Esophagus (tissue), 2 donors: ENCODE measurements around the gene NDUFAF3. TPM values are rescaled to one million over a fixed set of nuclear protein-coding genes. Genes with fewer than 3 reads are reported as not detected.
A peak's percentile ranks its signal among the peaks of the same experiment; 100 is the strongest.
"Not testable (repeated sequence)": the region's sequence is repeated elsewhere in the genome, so short reads cannot be mapped to it uniquely, and the experiment has no call there.

Source experiments
- H3K27ac ChIP-seq, 2 donors: one replicate each; pipeline ENCODE4 v1.5.1; 2013; ENCODE audit warnings: low read depth in 2 of 2, mild to moderate bottlenecking in 2 of 2, inconsistent platforms in 1 of 2, low read length in 1 of 2, moderate library complexity in 1 of 2
- H3K27me3 ChIP-seq, 2 donors: one replicate each; pipeline ENCODE4 v1.6.1; 2013; ENCODE audit warnings: low read length in 2 of 2, control low read depth in 1 of 2, mild to moderate bottlenecking in 1 of 2; ENCODE audit not compliant: insufficient read depth in 2 of 2, control insufficient read depth in 1 of 2
- H3K36me3 ChIP-seq, 2 donors: one replicate each; pipeline ENCODE4 v1.6.1; 2013; ENCODE audit warnings: low read length in 1 of 2; ENCODE audit not compliant: control insufficient read depth in 2 of 2, insufficient read depth in 2 of 2
- H3K4me1 ChIP-seq, 2 donors: one replicate each; pipeline ENCODE4 v1.6.1; 2013; ENCODE audit warnings: low read length in 1 of 2; ENCODE audit not compliant: control insufficient read depth in 2 of 2, insufficient read depth in 2 of 2
- H3K4me3 ChIP-seq, 2 donors: one replicate each; pipeline ENCODE4 v1.5.1; 2013; ENCODE audit warnings: low read length in 2 of 2, mild to moderate bottlenecking in 2 of 2, low read depth in 1 of 2, moderate library complexity in 1 of 2
- H3K9me3 ChIP-seq, 2 donors: one replicate each; pipeline ENCODE4 v1.6.1; 2013; ENCODE audit warnings: mild to moderate bottlenecking in 2 of 2, low read depth in 1 of 2, low read length in 1 of 2, moderate library complexity in 1 of 2; ENCODE audit not compliant: control insufficient read depth in 2 of 2, insufficient read depth in 1 of 2
- WGBS, 2 donors: extraction: QIAGEN DNeasy Blood & Tissue Kit; methylation state at CpG; one replicate each; pipeline ENCODE4 v1.1.7; 2013; 5-methylcytosine and 5-hydroxymethylcytosine counted together
- polyA plus RNA-seq, 2 donors: library from polyadenylated mRNA; stranded (reverse); fragments of 200-250 nt; gene quantifications; one replicate each; pipeline ENCODE4 v1.2.3, GENCODE V29; 2013
- donor health status: healthy with polysubstance abuse.
- donor health status: Bipolar disorder and iron deficiency.

Gene NDUFAF3
- polyA plus RNA-seq, 2 donors: 65.1 to 65.7 TPM

DNA sequence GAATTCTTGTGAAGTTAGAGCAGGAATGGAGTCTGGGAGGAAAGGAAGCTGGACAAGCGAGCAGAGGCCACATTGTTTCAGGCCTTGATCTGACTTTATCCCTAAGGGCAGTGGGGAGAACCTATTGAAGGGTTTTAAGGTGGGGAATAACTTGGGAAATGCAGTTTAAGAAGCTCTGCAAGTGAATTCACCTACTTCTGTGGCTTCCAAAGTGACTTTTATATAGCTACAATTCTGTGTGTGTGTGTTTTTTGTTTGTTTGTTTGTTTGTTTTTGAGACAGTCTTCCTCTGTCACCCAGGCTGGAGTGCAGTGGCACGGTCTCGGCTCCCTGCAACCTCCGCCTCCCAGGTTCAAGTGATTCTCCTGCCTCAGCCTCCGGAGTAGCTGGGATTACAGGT lies 13.3 kb upstream of the NDUFAF3 start:
- peaks cover 0 to 28% of the 10 kb centered on the region in 2 donors for H3K4me1 ChIP-seq
- H3K27me3 ChIP-seq, H3K4me3 ChIP-seq, H3K9me3 ChIP-seq: not testable (repeated sequence)
- WGBS, 2 donors: 78 to 84% methylated on average over 5 of the region's 5 CpGs
- H3K36me3 ChIP-seq: peaks cover 8 to 10% of the 10 kb centered on the region in 2 donors
- peak overlapping the region; percentile 97 to 99 for H3K27ac ChIP-seq

DNA sequence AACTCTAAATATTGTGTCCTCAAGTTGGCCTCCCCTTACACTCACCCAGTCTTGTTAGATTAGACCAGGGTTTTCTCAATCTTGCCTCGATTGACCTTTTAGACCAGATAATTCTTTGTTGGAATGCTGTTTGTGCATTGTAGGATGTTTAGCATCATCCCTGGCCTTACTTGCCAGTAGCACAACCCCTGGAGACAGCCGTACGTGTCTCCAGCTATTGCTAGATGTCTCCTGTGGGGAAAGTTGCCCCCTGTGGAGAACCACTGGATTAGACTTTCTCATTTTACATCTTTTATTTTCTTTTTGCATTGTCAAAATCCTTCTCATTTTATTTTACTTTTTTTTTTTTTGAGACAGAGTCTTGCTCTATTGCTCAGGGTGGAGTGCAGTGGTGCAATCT lies 12.5 kb upstream of the NDUFAF3 start:
- H3K27me3 ChIP-seq: no peaks in the 10 kb centered on the region
- WGBS, 2 donors: 82 to 83% methylated on average over 3 of the region's 3 CpGs
- H3K36me3 ChIP-seq: peaks cover 8 to 15% of the 10 kb centered on the region in 2 donors
- peaks cover 0 to 31% of the 10 kb centered on the region in 2 donors for H3K4me1 ChIP-seq
- no peak overlapping the region for H3K27ac ChIP-seq
- no peak overlapping the region for H3K4me3 ChIP-seq
- no peaks in the 10 kb centered on the region for H3K9me3 ChIP-seq

DNA sequence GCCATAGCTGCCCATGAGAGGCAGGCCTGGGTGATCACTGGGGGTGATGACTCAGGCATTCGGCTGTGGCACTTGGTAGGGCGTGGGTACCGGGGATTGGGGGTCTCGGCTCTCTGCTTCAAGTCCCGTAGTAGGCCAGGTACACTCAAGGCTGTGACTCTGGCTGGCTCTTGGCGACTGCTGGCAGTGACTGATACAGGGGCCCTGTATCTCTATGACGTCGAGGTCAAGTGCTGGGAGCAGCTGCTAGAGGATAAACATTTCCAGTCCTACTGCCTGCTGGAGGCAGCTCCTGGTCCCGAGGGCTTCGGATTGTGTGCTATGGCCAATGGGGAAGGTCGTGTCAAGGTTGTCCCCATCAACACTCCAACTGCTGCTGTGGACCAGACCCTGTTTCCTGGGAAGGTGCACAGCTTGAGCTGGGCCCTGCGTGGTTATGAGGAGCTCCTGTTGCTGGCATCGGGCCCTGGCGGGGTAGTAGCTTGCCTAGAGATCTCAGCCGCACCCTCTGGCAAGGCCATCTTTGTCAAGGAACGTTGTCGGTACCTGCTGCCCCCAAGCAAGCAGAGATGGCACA lies 9.4 kb upstream of the NDUFAF3 start:
- Histone ChIP-seq H3K4me1 (peaks cover 4 to 29% of the 10 kb centered on the region in 2 donors), H3K27ac (no peak overlapping the region), H3K9me3 (no peaks in the 10 kb centered on the region), H3K4me3 (no peak overlapping the region), H3K27me3 (no peaks in the 10 kb centered on the region), H3K36me3 (peaks cover 16 to 32% of the 10 kb centered on the region in 2 donors)
- WGBS, 2 donors: 63 to 64% methylated on average over 17 of the region's 17 CpGs

DNA sequence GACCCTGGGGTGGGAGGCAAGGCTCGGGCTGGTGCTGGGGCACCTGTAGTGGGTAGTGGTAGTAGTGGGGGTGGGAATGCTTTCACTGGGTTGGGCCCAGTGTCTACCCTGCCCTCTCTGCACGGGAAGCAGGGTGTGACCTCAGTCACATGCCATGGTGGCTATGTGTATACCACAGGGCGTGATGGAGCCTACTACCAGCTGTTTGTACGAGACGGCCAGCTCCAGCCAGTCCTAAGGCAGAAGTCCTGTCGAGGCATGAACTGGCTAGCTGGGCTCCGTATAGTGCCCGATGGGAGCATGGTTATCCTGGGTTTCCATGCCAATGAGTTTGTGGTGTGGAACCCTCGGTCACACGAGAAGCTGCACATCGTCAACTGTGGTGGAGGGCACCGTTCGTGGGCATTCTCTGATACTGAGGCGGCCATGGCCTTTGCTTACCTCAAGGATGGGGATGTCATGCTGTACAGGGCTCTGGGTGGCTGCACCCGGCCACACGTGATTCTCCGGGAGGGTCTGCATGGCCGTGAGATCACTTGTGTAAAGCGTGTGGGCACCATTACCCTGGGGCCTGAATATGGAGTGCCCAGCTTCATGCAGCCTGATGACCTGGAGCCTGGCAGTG lies 8.7 kb upstream of the NDUFAF3 start:
- peaks cover 5 to 28% of the 10 kb centered on the region in 2 donors for H3K4me1 ChIP-seq
- H3K27ac ChIP-seq: no peak overlapping the region
- 73 to 77% methylated on average over 19 of the region's 19 CpGs for WGBS, 2 donors
- peaks cover 16 to 32% of the 10 kb centered on the region in 2 donors for H3K36me3 ChIP-seq
- no peaks in the 10 kb centered on the region for H3K9me3 ChIP-seq
- no peaks in the 10 kb centered on the region for H3K27me3 ChIP-seq
- no peak overlapping the region for H3K4me3 ChIP-seq

GRCh38 chr3:49013738-49014660 lies 7.9 kb upstream of the NDUFAF3 start:
- H3K9me3 ChIP-seq: no peaks in the 10 kb centered on the region
- H3K36me3 ChIP-seq: peaks cover 16 to 32% of the 10 kb centered on the region in 2 donors
- 78 to 80% methylated on average over 24 of the region's 24 CpGs for WGBS, 2 donors
- H3K4me1 ChIP-seq: peaks cover 5 to 25% of the 10 kb centered on the region in 2 donors
- H3K27me3 ChIP-seq: no peaks in the 10 kb centered on the region
- H3K4me3 ChIP-seq: no peak overlapping the region
- H3K27ac ChIP-seq: no peak overlapping the region

GRCh38 chr3:49015072-49015471 lies 6.8 kb upstream of the NDUFAF3 start:
- Histone ChIP-seq H3K36me3 (peaks cover 16 to 32% of the 10 kb centered on the region in 2 donors), H3K27ac (no peak overlapping the region), H3K27me3 (no peaks in the 10 kb centered on the region), H3K4me3 (no peak overlapping the region), H3K4me1 (peaks cover 5 to 25% of the 10 kb centered on the region in 2 donors), H3K9me3 (no peaks in the 10 kb centered on the region)
- WGBS, 2 donors: 77 to 87% methylated on average over 8 of the region's 8 CpGs

GRCh38 chr3:49015765-49016164 lies 6.2 kb upstream of the NDUFAF3 start:
- Histone ChIP-seq H3K36me3 (peaks cover 16 to 32% of the 10 kb centered on the region in 2 donors), H3K4me1 (peaks cover 5 to 30% of the 10 kb centered on the region in 2 donors), H3K27ac (no peak overlapping the region), H3K27me3 (no peaks in the 10 kb centered on the region), H3K9me3 (no peaks in the 10 kb centered on the region), H3K4me3 (no peak overlapping the region)
- WGBS, 2 donors: 72 to 76% methylated on average over 6 of the region's 6 CpGs

- H3K9me3 ChIP-seq: no peaks in the 10 kb centered on the region
- H3K36me3 ChIP-seq: peaks cover 15 to 32% of the 10 kb centered on the region in 2 donors
- no peak overlapping the region for H3K27ac ChIP-seq
- H3K4me1 ChIP-seq: peaks cover 5 to 27% of the 10 kb centered on the region in 2 donors
- no peak overlapping the region for H3K4me3 ChIP-seq
- no peaks in the 10 kb centered on the region for H3K27me3 ChIP-seq
- 85% methylated on average over 6 of the region's 6 CpGs for WGBS, 2 donors
Observed at GRCh38 chr3:49016414-49017228, 5.3 kb upstream of the NDUFAF3 start.
